Panc1 (cell line): ENCODE results near the gene BST2. TPM values are rescaled to one million over a fixed set of nuclear protein-coding genes. Genes with fewer than 3 reads are reported as not detected.

Experiments
- ATAC-seq: fragments of 200-7000 bp; cut with Tn5 transposase; 2 replicates; pipeline ENCODE4 v1.9.1; 2020; ENCODE audit warnings: mild to moderate bottlenecking, moderate library complexity
- BruUV-seq: library from RNA; stranded (reverse); fragments of 400-500 nt; replicated peaks from 2 replicates; lab custom pipeline; 2021; lab: Mats Ljungman, UMichigan
- CTCF ChIA-PET: fragments of 300-600 bp; sonication (Branson Sonifier 250); formaldehyde crosslinking; loops from one replicate; lab custom pipeline; 2022; ENCODE audit warnings: antibody characterized with exemption; lab: Charles Lee
- POLR2A ChIA-PET: fragments of 300-600 bp; sonication (Branson Sonifier 250); formaldehyde crosslinking; loops from one replicate; lab custom pipeline; 2022; ENCODE audit warnings: antibody characterized with exemption; lab: Charles Lee
- DNase-seq: peaks from one replicate; pipeline ENCODE4 v3.0.0-alpha.2; 2010; ENCODE audit warnings: low read depth, low spot score
- H3K27ac ChIP-seq: 2 replicates; pipeline ENCODE4 v1.5.1; 2011; ENCODE audit warnings: mild to moderate bottlenecking, low read length, inconsistent platforms
- H3K27me3 ChIP-seq: fragments of 200-500 bp; sonication (Bioruptor generic); 2 replicates; pipeline ENCODE4 v1.6.0; 2014; ENCODE audit warnings: low read length, inconsistent platforms; ENCODE audit not compliant: control insufficient read depth, insufficient read depth
- H3K36me3 ChIP-seq: fragments of 200-500 bp; sonication (Bioruptor generic); 2 replicates; pipeline ENCODE4 v1.5.1; 2014; ENCODE audit warnings: inconsistent platforms, mild to moderate bottlenecking, low read length, moderate library complexity; ENCODE audit not compliant: control insufficient read depth, insufficient read depth
- H3K4me1 ChIP-seq: 2 replicates; pipeline ENCODE4 v1.5.1; 2011; ENCODE audit warnings: inconsistent platforms, mild to moderate bottlenecking, low read length, moderate library complexity; ENCODE audit not compliant: control insufficient read depth, insufficient read depth
- H3K4me3 ChIP-seq, 2 experiments: 2 replicates each; pipeline ENCODE4 v1.5.1; 2011 to 2012; ENCODE audit warnings: low read depth in 2 of 2, low read length in 2 of 2, mild to moderate bottlenecking in 2 of 2, inconsistent platforms in 1 of 2, moderate library complexity in 1 of 2
- H3K9me3 ChIP-seq: fragments of 200-500 bp; sonication (Bioruptor generic); 2 replicates; pipeline ENCODE4 v1.5.1; 2014; ENCODE audit warnings: low read depth, mild to moderate bottlenecking, inconsistent platforms, low read length, moderate library complexity; ENCODE audit not compliant: control insufficient read depth, insufficient read depth
- POLR2AphosphoS5 ChIP-seq: IDR thresholded peaks from 2 replicates; pipeline ENCODE4 v1.6.1; 2012; ENCODE audit warnings: mild to moderate bottlenecking, low read depth, low read length, moderate library complexity
- SIN3A ChIP-seq: IDR thresholded peaks from 2 replicates; pipeline ENCODE4 v1.6.1; 2012; ENCODE audit warnings: low read depth, mild to moderate bottlenecking, low read length, moderate library complexity, borderline replicate concordance; ENCODE audit not compliant: insufficient read depth
- TCF7L2 ChIP-seq: IDR thresholded peaks from 2 replicates; pipeline ENCODE4 v1.6.1; 2011; ENCODE audit warnings: mild to moderate bottlenecking, low read depth, low read length, inconsistent platforms
- in situ Hi-C: cut with HindIII; loops from 2 replicates; pipeline ENCODE4 v1.10.0; 2016; ENCODE audit warnings: low sequenced_read_pairs, low pct_unique_long_range_greater_than_20kb
- intact Hi-C: fragments of 100-400 bp; cut with micrococcal nuclease; formaldehyde crosslinking; loops from one replicate; pipeline ENCODE4 v1.10.0; 2022; ENCODE audit not compliant: unreplicated experiment
- total RNA-seq: library from RNA; stranded (reverse); gene quantifications from one replicate; pipeline ENCODE4 v1.2.1, GENCODE V29; 2021; ENCODE audit not compliant: unreplicated experiment
- TF ChIP-seq, protein P1 (sequence below): fragments of 450-650 bp; IDR thresholded peaks from 2 replicates; pipeline ENCODE4 v1.5.1; 2017; ENCODE audit warnings: mild to moderate bottlenecking
- TF ChIP-seq, protein P2 (sequence below), 2 experiments: IDR thresholded peaks; 2 replicates each; pipeline ENCODE4 v1.6.1; 2011 to 2012; ENCODE audit warnings: low read depth in 2 of 2, control low read depth in 1 of 2, low read length in 1 of 2, mild to moderate bottlenecking in 1 of 2, moderate library complexity in 1 of 2; ENCODE audit not compliant: insufficient read depth in 1 of 2

Gene BST2
- total RNA-seq, 1 experiment from 2014 or later: 11.8 TPM

DNA sequence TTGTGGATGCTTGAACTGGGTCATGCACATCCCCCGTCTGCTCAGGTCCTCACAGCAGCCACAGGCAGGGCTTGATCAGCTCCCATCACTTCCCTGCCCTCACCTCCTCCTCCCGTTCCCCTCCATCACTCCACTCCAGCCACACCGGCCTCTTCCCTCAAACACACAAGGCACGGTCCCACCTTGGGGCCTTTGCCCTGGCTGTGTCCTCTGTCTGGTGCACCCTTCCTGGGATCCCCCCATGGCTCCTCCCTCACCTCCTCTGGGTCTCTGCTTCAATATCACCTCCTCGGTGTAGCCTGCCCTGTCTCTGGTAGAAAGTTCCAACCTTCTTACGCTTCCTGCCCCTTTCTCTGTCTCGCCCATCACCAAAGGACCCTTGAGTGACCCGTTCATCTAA is 52.0 kb downstream of the BST2 start:
- intact Hi-C loops (no loop called here), in situ Hi-C loops (no loop called here)
- H3K4me1 ChIP-seq: no peaks in the 10 kb centered on the region
- POLR2A ChIA-PET: no interaction called here
- H3K9me3 ChIP-seq: no peaks in the 10 kb centered on the region
- no peaks in the 10 kb centered on the region for H3K27me3 ChIP-seq
- H3K27ac ChIP-seq: no peak overlapping the region
- DNase-seq (no peak), ATAC-seq (0 out of 2 replicates have a peak, but pooled peaks have one; percentile 9)
- H3K36me3 ChIP-seq: no peaks in the 10 kb centered on the region
- no TSS peak for BruUV-seq
- CTCF ChIA-PET: no interaction called here
- TF ChIP-seq SIN3A (no peak), TCF7L2 (no peak), POLR2AphosphoS5 (no peak)
- TF ChIP-seq, protein P1, sequence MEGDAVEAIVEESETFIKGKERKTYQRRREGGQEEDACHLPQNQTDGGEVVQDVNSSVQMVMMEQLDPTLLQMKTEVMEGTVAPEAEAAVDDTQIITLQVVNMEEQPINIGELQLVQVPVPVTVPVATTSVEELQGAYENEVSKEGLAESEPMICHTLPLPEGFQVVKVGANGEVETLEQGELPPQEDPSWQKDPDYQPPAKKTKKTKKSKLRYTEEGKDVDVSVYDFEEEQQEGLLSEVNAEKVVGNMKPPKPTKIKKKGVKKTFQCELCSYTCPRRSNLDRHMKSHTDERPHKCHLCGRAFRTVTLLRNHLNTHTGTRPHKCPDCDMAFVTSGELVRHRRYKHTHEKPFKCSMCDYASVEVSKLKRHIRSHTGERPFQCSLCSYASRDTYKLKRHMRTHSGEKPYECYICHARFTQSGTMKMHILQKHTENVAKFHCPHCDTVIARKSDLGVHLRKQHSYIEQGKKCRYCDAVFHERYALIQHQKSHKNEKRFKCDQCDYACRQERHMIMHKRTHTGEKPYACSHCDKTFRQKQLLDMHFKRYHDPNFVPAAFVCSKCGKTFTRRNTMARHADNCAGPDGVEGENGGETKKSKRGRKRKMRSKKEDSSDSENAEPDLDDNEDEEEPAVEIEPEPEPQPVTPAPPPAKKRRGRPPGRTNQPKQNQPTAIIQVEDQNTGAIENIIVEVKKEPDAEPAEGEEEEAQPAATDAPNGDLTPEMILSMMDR: no peak
- TF ChIP-seq, protein P2, sequence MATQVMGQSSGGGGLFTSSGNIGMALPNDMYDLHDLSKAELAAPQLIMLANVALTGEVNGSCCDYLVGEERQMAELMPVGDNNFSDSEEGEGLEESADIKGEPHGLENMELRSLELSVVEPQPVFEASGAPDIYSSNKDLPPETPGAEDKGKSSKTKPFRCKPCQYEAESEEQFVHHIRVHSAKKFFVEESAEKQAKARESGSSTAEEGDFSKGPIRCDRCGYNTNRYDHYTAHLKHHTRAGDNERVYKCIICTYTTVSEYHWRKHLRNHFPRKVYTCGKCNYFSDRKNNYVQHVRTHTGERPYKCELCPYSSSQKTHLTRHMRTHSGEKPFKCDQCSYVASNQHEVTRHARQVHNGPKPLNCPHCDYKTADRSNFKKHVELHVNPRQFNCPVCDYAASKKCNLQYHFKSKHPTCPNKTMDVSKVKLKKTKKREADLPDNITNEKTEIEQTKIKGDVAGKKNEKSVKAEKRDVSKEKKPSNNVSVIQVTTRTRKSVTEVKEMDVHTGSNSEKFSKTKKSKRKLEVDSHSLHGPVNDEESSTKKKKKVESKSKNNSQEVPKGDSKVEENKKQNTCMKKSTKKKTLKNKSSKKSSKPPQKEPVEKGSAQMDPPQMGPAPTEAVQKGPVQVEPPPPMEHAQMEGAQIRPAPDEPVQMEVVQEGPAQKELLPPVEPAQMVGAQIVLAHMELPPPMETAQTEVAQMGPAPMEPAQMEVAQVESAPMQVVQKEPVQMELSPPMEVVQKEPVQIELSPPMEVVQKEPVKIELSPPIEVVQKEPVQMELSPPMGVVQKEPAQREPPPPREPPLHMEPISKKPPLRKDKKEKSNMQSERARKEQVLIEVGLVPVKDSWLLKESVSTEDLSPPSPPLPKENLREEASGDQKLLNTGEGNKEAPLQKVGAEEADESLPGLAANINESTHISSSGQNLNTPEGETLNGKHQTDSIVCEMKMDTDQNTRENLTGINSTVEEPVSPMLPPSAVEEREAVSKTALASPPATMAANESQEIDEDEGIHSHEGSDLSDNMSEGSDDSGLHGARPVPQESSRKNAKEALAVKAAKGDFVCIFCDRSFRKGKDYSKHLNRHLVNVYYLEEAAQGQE (IDR thresholded peaks at IDR 0.05; ENCODE audit: insufficient read depth in 1 of 2, low read depth in 2 of 2, low read length in 1 of 2): no peak
- no peak overlapping the region for H3K4me3 ChIP-seq

Other genes starting within 250 kb of the BST2 start
- 26.2 TPM for gene USE1, start 190.3 kb downstream of the BST2 start, total RNA-seq
- 37.1 TPM for gene OCEL1, start 179.4 kb downstream of the BST2 start, total RNA-seq
- gene NR2F6, start 159.7 kb downstream of the BST2 start, total RNA-seq: 173 TPM
- gene USHBP1, start 140.9 kb downstream of the BST2 start, total RNA-seq: not detected
- gene BABAM1, start 138.2 kb downstream of the BST2 start, total RNA-seq: 79.5 TPM
- gene ANKLE1, start 123.7 kb downstream of the BST2 start, total RNA-seq: 1.1 TPM
- gene ABHD8, start 102.2 kb downstream of the BST2 start, total RNA-seq: 19.6 TPM
- gene MRPL34, start 99.8 kb downstream of the BST2 start, total RNA-seq: 87.7 TPM
- gene DDA1, start 96.1 kb downstream of the BST2 start, total RNA-seq: 56.0 TPM
- 13.5 TPM for gene ANO8, start 70.8 kb downstream of the BST2 start, total RNA-seq
- 35.3 TPM for gene GTPBP3, start 68.1 kb downstream of the BST2 start, total RNA-seq
- gene PLVAP, start 28.3 kb downstream of the BST2 start, total RNA-seq: 0.08 TPM
- gene CCDC194, start 11.4 kb downstream of the BST2 start, total RNA-seq: 0.51 TPM
- gene MVB12A, start 14.4 kb upstream of the BST2 start, total RNA-seq: 42.1 TPM
- 0.39 TPM for gene TMEM221, start 43.0 kb upstream of the BST2 start, total RNA-seq
- gene NXNL1, start 55.3 kb upstream of the BST2 start, total RNA-seq: not detected
- 5.4 TPM for gene SLC27A1, start 64.9 kb upstream of the BST2 start, total RNA-seq
- gene PGLS, start 106.0 kb upstream of the BST2 start, total RNA-seq: 58.2 TPM
- 97.2 TPM for gene COLGALT1, start 150.0 kb upstream of the BST2 start, total RNA-seq